ENCODE data around the gene ADAT2. TPM values are rescaled to one million over a fixed set of nuclear protein-coding genes. Genes with fewer than 3 reads are reported as not detected.
"Not testable (repeated sequence)": the region's sequence is repeated elsewhere in the genome, so short reads cannot be mapped to it uniquely, and the experiment has no call there.

Gene ADAT2
- total RNA-seq = 8.3 TPM
- long read RNA-seq, transcript ADAT2-201 (6 exons, 2,065 nt) = major isoform, 5 of 10 reads
- long read RNA-seq, partial matches to known transcripts = 0 of 10 reads
- long read RNA-seq, other reads (novel, unspliced or antisense) = 5 of 10 reads

- peak; percentile 96 for DNase-seq (ENCODE audit: low spot score)
Observed at GRCh38 chr6:143450453-143451371, at the start of gene ADAT2, which contains the start of gene PEX3. TSS of gene ADAT2 (minus strand) at chr6:143450695. CDS start at chr6:143450658, 37 bp downstream. TSS of gene PEX3 (plus strand) at chr6:143450805. CDS start at chr6:143451043, 238 bp downstream.

GRCh38 chr6:143498428-143498827, 47.9 kb upstream of the ADAT2 start:
- no peak for DNase-seq (ENCODE audit: low spot score)

GRCh38 chr6:143496974-143497373, 46.5 kb upstream of the ADAT2 start:
- no peak for DNase-seq (ENCODE audit: low spot score)

DNA sequence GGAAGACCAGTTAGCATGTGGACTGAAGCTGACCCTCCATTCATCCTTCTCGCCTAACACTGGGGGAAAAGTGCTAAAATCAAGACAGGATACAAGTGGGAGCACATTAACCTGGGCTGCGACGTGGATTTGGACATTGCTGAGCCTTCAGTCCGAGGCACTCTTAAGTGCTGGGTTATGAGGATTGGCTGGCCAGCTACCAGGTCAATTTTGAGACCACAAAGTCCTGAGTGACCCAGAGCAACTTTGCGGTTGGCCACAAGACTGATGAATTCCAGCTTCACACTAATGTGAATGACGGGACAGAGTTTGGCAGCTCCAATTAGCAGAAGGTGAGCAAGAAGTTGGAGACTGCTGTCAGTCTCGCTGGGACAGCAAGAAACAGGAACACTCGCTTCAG, 40.3 kb upstream of the ADAT2 start:
- no peak for DNase-seq (ENCODE audit: low spot score)

DNA sequence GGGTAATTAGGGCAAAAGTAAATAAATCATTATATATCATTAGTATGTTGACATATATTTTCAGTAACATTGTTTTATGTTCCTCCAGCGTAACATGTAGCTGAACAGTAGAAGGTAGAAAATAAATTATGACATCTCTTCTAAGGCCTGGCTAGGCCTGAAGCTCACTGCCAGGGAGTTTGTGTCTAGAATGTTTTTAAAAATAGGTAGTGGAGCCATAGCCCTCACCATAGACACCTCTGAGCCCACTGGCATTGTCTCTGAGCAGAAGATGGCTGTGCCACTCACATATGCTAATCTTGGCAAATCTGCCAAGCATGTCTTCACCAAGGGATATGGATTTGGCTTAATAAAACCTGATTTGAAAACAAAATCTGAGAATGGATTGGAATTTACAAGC, 39.7 kb upstream of the ADAT2 start:
- DNase-seq (ENCODE audit: low spot score) = no peak

- DNase-seq (ENCODE audit: low spot score) = no peak
Observed at GRCh38 chr6:143486752-143487151, 36.3 kb upstream of the ADAT2 start.

GRCh38 chr6:143485967-143486366, 35.5 kb upstream of the ADAT2 start:
- no peak for DNase-seq (ENCODE audit: low spot score)

DNA sequence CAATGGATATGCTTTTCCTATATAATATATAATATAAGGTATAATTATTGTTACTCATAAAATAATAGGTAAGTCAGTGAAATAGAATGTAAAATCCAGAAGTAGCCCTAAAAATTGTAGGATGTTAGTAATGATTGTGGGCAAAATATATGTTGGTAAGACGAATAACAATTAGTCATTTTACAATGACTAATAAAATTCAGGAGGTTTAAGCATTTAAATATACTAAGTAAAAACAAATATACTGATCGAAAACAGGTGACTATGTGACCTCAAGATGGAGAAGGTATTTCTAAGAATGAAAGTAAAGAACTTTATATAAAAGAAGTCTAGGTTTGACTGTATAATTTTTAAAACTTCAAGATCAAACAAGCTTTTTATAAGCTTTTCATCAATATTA, 32.1 kb upstream of the ADAT2 start:
- DNase-seq (ENCODE audit: low spot score) = no peak

DNA sequence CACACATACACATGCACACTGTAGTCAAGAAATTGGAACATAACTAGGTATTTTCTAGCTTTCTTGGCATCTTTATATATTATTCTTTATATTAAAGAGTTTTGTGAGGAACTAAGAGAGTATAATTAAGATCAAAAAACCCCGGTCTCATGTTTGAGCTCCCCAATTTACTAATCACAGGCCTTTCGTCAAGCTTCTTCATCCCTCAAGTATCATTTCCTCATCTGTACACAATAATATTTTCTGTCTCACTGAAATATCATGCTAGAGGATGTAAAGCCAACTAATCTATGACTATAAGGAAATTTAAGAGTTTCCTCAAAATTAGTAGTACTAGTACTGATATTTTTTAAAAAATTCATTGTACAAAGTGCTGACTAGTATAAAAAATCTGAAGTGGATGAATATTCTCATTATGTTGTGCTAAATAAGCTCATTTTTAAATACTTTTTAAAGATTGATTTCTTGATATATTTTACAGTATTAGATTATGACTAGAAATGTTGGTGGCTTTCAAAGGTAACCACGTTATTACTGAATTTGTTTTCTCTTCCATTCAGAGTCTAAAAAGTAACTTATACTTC, 28.1 kb upstream of the ADAT2 start:
- DNase-seq (ENCODE audit: low spot score) = no peak

GRCh38 chr6:143476545-143476944, 26.1 kb upstream of the ADAT2 start:
- DNase-seq (ENCODE audit: low spot score) = no peak

- no peak for DNase-seq (ENCODE audit: low spot score)
Observed at GRCh38 chr6:143471822-143472221, 21.3 kb upstream of the ADAT2 start.

GRCh38 chr6:143468823-143469222, 18.3 kb upstream of the ADAT2 start:
- not testable (repeated sequence) for DNase-seq (ENCODE audit: low spot score)

- DNase-seq (ENCODE audit: low spot score) = no peak
Observed at GRCh38 chr6:143468026-143468425, 17.5 kb upstream of the ADAT2 start.

GRCh38 chr6:143465546-143465945, 15.1 kb upstream of the ADAT2 start:
- no peak for DNase-seq (ENCODE audit: low spot score)

GRCh38 chr6:143457563-143458359, 7.3 kb upstream of the ADAT2 start:
- no peak for DNase-seq (ENCODE audit: low spot score)

GRCh38 chr6:143451531-143451930, 1.0 kb upstream of the ADAT2 start:
- DNase-seq (ENCODE audit: low spot score) = no peak

GRCh38 chr6:143449714-143450452, 612 bp downstream of the ADAT2 start:
- no peak for DNase-seq (ENCODE audit: low spot score)

- DNase-seq (ENCODE audit: low spot score) = no peak
Observed at GRCh38 chr6:143449082-143449713, 1.3 kb downstream of the ADAT2 start.

- DNase-seq (ENCODE audit: low spot score) = not testable (repeated sequence)
Observed at GRCh38 chr6:143447865-143448264, 2.6 kb downstream of the ADAT2 start.

GRCh38 chr6:143443096-143443495, 7.4 kb downstream of the ADAT2 start:
- DNase-seq (ENCODE audit: low spot score) = no peak

Data from mesenteric fat pad (tissue), 1 donor.